LNCAP (cell line): Measurements from ENCODE around the gene RPTOR.

Experiments
- CTCF ChIP-seq: fragments of 450-650 bp; IDR thresholded peaks from 2 replicates; pipeline ENCODE4 v1.5.1; 2017; ENCODE audit warnings: mild to moderate bottlenecking

RPTOR gene

GRCh38 chr17:80751946-80752581 is 207.4 kb downstream of the RPTOR start:
- TF ChIP-seq CTCF, result no peak

GRCh38 chr17:80753685-80754345 is 209.2 kb downstream of the RPTOR start:
- TF ChIP-seq CTCF, result no peak

- no peak for TF ChIP-seq CTCF
These were observed 210.2 kb downstream of the RPTOR start for GRCh38 chr17:80754846-80755245.

GRCh38 chr17:80755650-80756405 is 211.2 kb downstream of the RPTOR start:
- TF ChIP-seq CTCF, result no peak

- TF ChIP-seq CTCF, result no peak
These were observed 214.1 kb downstream of the RPTOR start for GRCh38 chr17:80758481-80759376.

GRCh38 chr17:80759377-80759673 is 214.7 kb downstream of the RPTOR start:
- TF ChIP-seq CTCF, result no peak

- TF ChIP-seq CTCF, result no peak
These were observed 215.9 kb downstream of the RPTOR start for GRCh38 chr17:80760511-80760911.
